ENCODE data around the gene LAMA2.

DNA sequence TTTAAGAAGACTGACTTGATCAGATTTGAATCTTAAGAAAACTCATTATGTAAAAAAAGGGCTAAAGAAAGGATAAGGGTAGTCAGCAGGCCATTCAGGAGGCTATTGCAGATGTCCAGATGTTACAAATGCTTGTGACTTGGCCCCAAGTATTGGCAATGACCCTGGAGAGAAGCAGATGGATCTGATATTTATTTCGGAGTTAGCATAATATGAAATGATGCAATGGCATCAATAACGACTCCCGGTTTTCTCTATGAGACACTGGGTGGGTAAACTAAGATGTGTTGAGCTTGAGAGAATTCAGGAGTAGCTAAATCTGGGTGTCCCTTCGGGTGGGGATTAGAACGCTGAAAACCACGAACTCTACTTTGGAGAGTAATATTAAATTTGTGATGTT lies 149.7 kb downstream of the LAMA2 start:
- TF ChIP-seq POLR2A (IDR thresholded peaks at IDR 0.05): no peak
- TF ChIP-seq, protein P1, sequence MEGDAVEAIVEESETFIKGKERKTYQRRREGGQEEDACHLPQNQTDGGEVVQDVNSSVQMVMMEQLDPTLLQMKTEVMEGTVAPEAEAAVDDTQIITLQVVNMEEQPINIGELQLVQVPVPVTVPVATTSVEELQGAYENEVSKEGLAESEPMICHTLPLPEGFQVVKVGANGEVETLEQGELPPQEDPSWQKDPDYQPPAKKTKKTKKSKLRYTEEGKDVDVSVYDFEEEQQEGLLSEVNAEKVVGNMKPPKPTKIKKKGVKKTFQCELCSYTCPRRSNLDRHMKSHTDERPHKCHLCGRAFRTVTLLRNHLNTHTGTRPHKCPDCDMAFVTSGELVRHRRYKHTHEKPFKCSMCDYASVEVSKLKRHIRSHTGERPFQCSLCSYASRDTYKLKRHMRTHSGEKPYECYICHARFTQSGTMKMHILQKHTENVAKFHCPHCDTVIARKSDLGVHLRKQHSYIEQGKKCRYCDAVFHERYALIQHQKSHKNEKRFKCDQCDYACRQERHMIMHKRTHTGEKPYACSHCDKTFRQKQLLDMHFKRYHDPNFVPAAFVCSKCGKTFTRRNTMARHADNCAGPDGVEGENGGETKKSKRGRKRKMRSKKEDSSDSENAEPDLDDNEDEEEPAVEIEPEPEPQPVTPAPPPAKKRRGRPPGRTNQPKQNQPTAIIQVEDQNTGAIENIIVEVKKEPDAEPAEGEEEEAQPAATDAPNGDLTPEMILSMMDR (IDR thresholded peaks at IDR 0.05): no peak

Measured in testis (tissue), 2 donors.